ENCODE data around the gene RGS6.

The RGS6 gene

GRCh38 chr14:72052356-72052755 lies 120.1 kb downstream of the RGS6 start:
- ChIA-PET CTCF (no interaction called here), POLR2A (no interaction called here)
- no peak for TF ChIP-seq SP1 (IDR thresholded peaks at IDR 0.05)
- TF ChIP-seq FOXM1 (IDR thresholded peaks at IDR 0.05; ENCODE audit: borderline replicate concordance): no peak
- no peak for TF ChIP-seq BHLHE40 (IDR thresholded peaks at IDR 0.05; ENCODE audit: borderline replicate concordance)
- no peak for TF ChIP-seq FOXK2 (IDR thresholded peaks at IDR 0.05)
- TF ChIP-seq PKNOX1 (IDR thresholded peaks at IDR 0.05): no peak
- no peak for DNase-seq (ENCODE audit: extremely low spot score)

- no peak for TF ChIP-seq BHLHE40 (IDR thresholded peaks at IDR 0.05; ENCODE audit: borderline replicate concordance)
- TF ChIP-seq L3MBTL2 (conservative IDR thresholded peaks at IDR 0.05): no peak
- no peak for TF ChIP-seq CTBP1 (IDR thresholded peaks at IDR 0.05; ENCODE audit: borderline replicate concordance)
- TF ChIP-seq ELF4 (IDR thresholded peaks at IDR 0.05): no peak
- no peak for TF ChIP-seq SUZ12 (IDR thresholded peaks at IDR 0.05)
- TF ChIP-seq SP1 (IDR thresholded peaks at IDR 0.05): no peak
- TF ChIP-seq HDGF (IDR thresholded peaks at IDR 0.05; ENCODE audit: borderline replicate concordance): no peak
- TF ChIP-seq PKNOX1 (IDR thresholded peaks at IDR 0.05): no peak
- TF ChIP-seq FOXM1 (IDR thresholded peaks at IDR 0.05; ENCODE audit: borderline replicate concordance): no peak
- TF ChIP-seq ARNT (IDR thresholded peaks at IDR 0.05): no peak
- TF ChIP-seq ZNF384 (IDR thresholded peaks at IDR 0.05): no peak
- TF ChIP-seq TARDBP (IDR thresholded peaks at IDR 0.05): no peak
- no peak for TF ChIP-seq LEF1 (IDR thresholded peaks at IDR 0.05; ENCODE audit: borderline replicate concordance)
- TF ChIP-seq NFRKB (IDR thresholded peaks at IDR 0.05): no peak
- TF ChIP-seq FOXA1 (IDR thresholded peaks at IDR 0.05): no peak
- no peak for TF ChIP-seq FOXK2 (IDR thresholded peaks at IDR 0.05)
- DNase-seq (ENCODE audit: extremely low spot score): no peak
- POLR2A ChIA-PET: no interaction called here
- CTCF ChIA-PET: no interaction called here
Observed at GRCh38 chr14:72053651-72054050, 121.4 kb downstream of the RGS6 start.

- CTCF ChIA-PET: no interaction called here
- TF ChIP-seq FOXM1 (IDR thresholded peaks at IDR 0.05; ENCODE audit: borderline replicate concordance) (no peak), SUZ12 (IDR thresholded peaks at IDR 0.05) (no peak), BHLHE40 (IDR thresholded peaks at IDR 0.05; ENCODE audit: borderline replicate concordance) (no peak), ZNF384 (IDR thresholded peaks at IDR 0.05) (no peak), ELF4 (IDR thresholded peaks at IDR 0.05) (no peak), SP1 (IDR thresholded peaks at IDR 0.05) (no peak), FOXK2 (IDR thresholded peaks at IDR 0.05) (no peak), CTBP1 (IDR thresholded peaks at IDR 0.05; ENCODE audit: borderline replicate concordance) (no peak), FOXA1 (IDR thresholded peaks at IDR 0.05) (no peak), TARDBP (IDR thresholded peaks at IDR 0.05) (no peak), HDGF (IDR thresholded peaks at IDR 0.05; ENCODE audit: borderline replicate concordance) (no peak)
- no peak for DNase-seq (ENCODE audit: extremely low spot score)
- POLR2A ChIA-PET: no interaction called here
Observed at GRCh38 chr14:72054911-72055310, 122.7 kb downstream of the RGS6 start.

GRCh38 chr14:72057701-72058285 lies 125.6 kb downstream of the RGS6 start:
- TF ChIP-seq ELF4 (IDR thresholded peaks at IDR 0.05) (no peak), FOXM1 (IDR thresholded peaks at IDR 0.05; ENCODE audit: borderline replicate concordance) (no peak), FOXA1 (IDR thresholded peaks at IDR 0.05) (no peak), SP1 (IDR thresholded peaks at IDR 0.05) (no peak), LEF1 (IDR thresholded peaks at IDR 0.05; ENCODE audit: borderline replicate concordance) (no peak), L3MBTL2 (conservative IDR thresholded peaks at IDR 0.05) (no peak), TARDBP (IDR thresholded peaks at IDR 0.05) (no peak)
- DNase-seq (ENCODE audit: extremely low spot score): no peak
- ChIA-PET POLR2A (no interaction called here), CTCF (no interaction called here)

- TF ChIP-seq FOXK2 (IDR thresholded peaks at IDR 0.05) (no peak), HDGF (IDR thresholded peaks at IDR 0.05; ENCODE audit: borderline replicate concordance) (no peak), FOXA1 (IDR thresholded peaks at IDR 0.05) (no peak), SUZ12 (IDR thresholded peaks at IDR 0.05) (no peak), CTBP1 (IDR thresholded peaks at IDR 0.05; ENCODE audit: borderline replicate concordance) (no peak), NFRKB (IDR thresholded peaks at IDR 0.05) (no peak), ARNT (IDR thresholded peaks at IDR 0.05) (no peak), PKNOX1 (IDR thresholded peaks at IDR 0.05) (no peak), TARDBP (IDR thresholded peaks at IDR 0.05) (no peak), BHLHE40 (IDR thresholded peaks at IDR 0.05; ENCODE audit: borderline replicate concordance) (no peak), L3MBTL2 (conservative IDR thresholded peaks at IDR 0.05) (no peak), ELF4 (IDR thresholded peaks at IDR 0.05) (no peak), ZNF384 (IDR thresholded peaks at IDR 0.05) (no peak)
- CTCF ChIA-PET: no interaction called here
- POLR2A ChIA-PET: no interaction called here
- DNase-seq (ENCODE audit: extremely low spot score): no peak
Observed at GRCh38 chr14:72060460-72060859, 128.2 kb downstream of the RGS6 start.

- ChIA-PET CTCF (no interaction called here), POLR2A (no interaction called here)
- TF ChIP-seq PKNOX1 (IDR thresholded peaks at IDR 0.05): no peak
- no peak for TF ChIP-seq L3MBTL2 (conservative IDR thresholded peaks at IDR 0.05)
- TF ChIP-seq TARDBP (IDR thresholded peaks at IDR 0.05): no peak
- no peak for TF ChIP-seq ZNF384 (IDR thresholded peaks at IDR 0.05)
- no peak for TF ChIP-seq ELF4 (IDR thresholded peaks at IDR 0.05)
- no peak for TF ChIP-seq ARNT (IDR thresholded peaks at IDR 0.05)
- TF ChIP-seq FOXK2 (IDR thresholded peaks at IDR 0.05): no peak
- TF ChIP-seq HDGF (IDR thresholded peaks at IDR 0.05; ENCODE audit: borderline replicate concordance): no peak
- TF ChIP-seq FOXM1 (IDR thresholded peaks at IDR 0.05; ENCODE audit: borderline replicate concordance): no peak
- no peak for TF ChIP-seq LEF1 (IDR thresholded peaks at IDR 0.05; ENCODE audit: borderline replicate concordance)
- DNase-seq (ENCODE audit: extremely low spot score): no peak
Observed at GRCh38 chr14:72060917-72061316, 128.7 kb downstream of the RGS6 start.
